K562 (cell line): Measurements from ENCODE around the gene TRAF5.

Experiments
- CEBPZ ChIP-seq: fragments of 150-350 bp; IDR thresholded peaks from 2 replicates; pipeline ENCODE4 v1.6.1; 2014; ENCODE audit warnings: low read depth, mild to moderate bottlenecking, low read length, borderline replicate concordance
- CHD1 ChIP-seq: fragments of 200-600 bp; sonication (generic); IDR thresholded peaks from one replicate; pipeline ENCODE4 v1.6.1; 2012; ENCODE audit warnings: mild to moderate bottlenecking, moderate library complexity, low read length, inconsistent platforms
- CREB1 ChIP-seq, 2 experiments: sonication (generic) in 1 of 2; formaldehyde crosslinking in 1 of 2; IDR thresholded peaks; 2 replicates each; pipeline versions ENCODE4 v1.6.1 to v1.8.0; 2012 to 2022; ENCODE audit warnings: inconsistent platforms in 1 of 2, mild to moderate bottlenecking in 1 of 2, missing genetic modification reagents in 1 of 2, moderate library complexity in 1 of 2
- E2F5 ChIP-seq: sonication (generic); formaldehyde crosslinking; IDR thresholded peaks from 2 replicates; pipeline ENCODE4 v1.8.0; 2022; ENCODE audit warnings: mild to moderate bottlenecking, missing genetic modification reagents
- NFYB ChIP-seq: IDR thresholded peaks from 2 replicates; pipeline ENCODE4 v1.6.1; 2011; ENCODE audit warnings: mild to moderate bottlenecking, moderate library complexity; ENCODE audit not compliant: insufficient read length; ENCODE audit errors: extremely low read depth
- ZBTB11 ChIP-seq, 3 experiments: fragments of 200-800 bp in 1 of 3; fragments of 250-450 bp in 1 of 3; fragments of 450-650 bp in 1 of 3; sonication (Bioruptor Pico) in 1 of 3; sonication (Bioruptor generic) in 1 of 3; formaldehyde crosslinking in 1 of 3; IDR thresholded peaks; 2 replicates each; pipeline versions ENCODE4 v1.6.1 to v1.8.0; 2016 to 2022; ENCODE audit warnings: mild to moderate bottlenecking in 2 of 3, missing genetic modification characterization in 2 of 3, missing compliant biosample characterization in 1 of 3, moderate library complexity in 1 of 3
- ZNF274 ChIP-seq: IDR thresholded peaks from 2 replicates; pipeline ENCODE4 v1.6.1; 2011; ENCODE audit warnings: low read depth, mild to moderate bottlenecking, low read length, moderate library complexity, borderline replicate concordance

- TF ChIP-seq E2F5 (CRISPR knock-in tag) (no peak), ZBTB11 (CRISPR knock-in tag; IDR thresholded peaks at IDR 0.05) (no peak), CEBPZ (no peak), ZNF274 (no peak), CHD1 (no peak), CREB1 (IDR thresholded peaks at IDR 0.05) (no peak), CREB1 (CRISPR knock-in tag; IDR thresholded peaks at IDR 0.05) (no peak), NFYB (no peak)
These were observed 97.4 kb downstream of the TRAF5 start for GRCh38 chr1:211424018-211424417.
